EL (cell line): ENCODE data around the gene RET.

Experiments used
- DNase-seq: peaks from one replicate; pipeline ENCODE4 v3.0.0-alpha.2; 2016

The RET gene

GRCh38 chr10:43111101-43111500 is 34.2 kb downstream of the RET start:
- no peak for DNase-seq

- DNase-seq, result no peak
Observed at GRCh38 chr10:43111921-43112607, 35.2 kb downstream of the RET start.

GRCh38 chr10:43112608-43112961 is 35.7 kb downstream of the RET start:
- DNase-seq, result no peak

- no peak for DNase-seq
Observed at GRCh38 chr10:43113201-43114087, 36.6 kb downstream of the RET start.

- DNase-seq, result no peak
Observed at GRCh38 chr10:43114088-43114742, 37.3 kb downstream of the RET start.

- DNase-seq, result no peak
Observed at GRCh38 chr10:43114743-43115611, 38.1 kb downstream of the RET start.

GRCh38 chr10:43115881-43116595 is 39.2 kb downstream of the RET start:
- DNase-seq, result no peak

GRCh38 chr10:43116596-43116995 is 39.7 kb downstream of the RET start:
- no peak for DNase-seq

- DNase-seq, result no peak
Observed at GRCh38 chr10:43117031-43117776, 40.3 kb downstream of the RET start.

- no peak for DNase-seq
Observed at GRCh38 chr10:43117777-43118583, 41.1 kb downstream of the RET start.

GRCh38 chr10:43118631-43119415 is 42.0 kb downstream of the RET start:
- no peak for DNase-seq

- no peak for DNase-seq
Observed at GRCh38 chr10:43119416-43120115, 42.7 kb downstream of the RET start.

GRCh38 chr10:43120116-43120928 is 43.5 kb downstream of the RET start:
- no peak for DNase-seq

- DNase-seq, result no peak
Observed at GRCh38 chr10:43120929-43121314, 44.1 kb downstream of the RET start.

- DNase-seq, result no peak
Observed at GRCh38 chr10:43121444-43121843, 44.6 kb downstream of the RET start.

- DNase-seq, result no peak
Observed at GRCh38 chr10:43122096-43122495, 45.2 kb downstream of the RET start.

- DNase-seq, result no peak
Observed at GRCh38 chr10:43122826-43123225, 46.0 kb downstream of the RET start.
